Kasumi-1 (cell line): ENCODE measurements around the gene LAMP2.
"Not testable (repeated sequence)": the region's sequence is repeated elsewhere in the genome, so short reads cannot be mapped to it uniquely, and the experiment has no call there.

Source experiments
- DNase-seq, 2 experiments: peaks; one replicate each; lab custom pipeline; 2025; lab: John Stamatoyannopoulos, UW

LAMP2 gene

DNA sequence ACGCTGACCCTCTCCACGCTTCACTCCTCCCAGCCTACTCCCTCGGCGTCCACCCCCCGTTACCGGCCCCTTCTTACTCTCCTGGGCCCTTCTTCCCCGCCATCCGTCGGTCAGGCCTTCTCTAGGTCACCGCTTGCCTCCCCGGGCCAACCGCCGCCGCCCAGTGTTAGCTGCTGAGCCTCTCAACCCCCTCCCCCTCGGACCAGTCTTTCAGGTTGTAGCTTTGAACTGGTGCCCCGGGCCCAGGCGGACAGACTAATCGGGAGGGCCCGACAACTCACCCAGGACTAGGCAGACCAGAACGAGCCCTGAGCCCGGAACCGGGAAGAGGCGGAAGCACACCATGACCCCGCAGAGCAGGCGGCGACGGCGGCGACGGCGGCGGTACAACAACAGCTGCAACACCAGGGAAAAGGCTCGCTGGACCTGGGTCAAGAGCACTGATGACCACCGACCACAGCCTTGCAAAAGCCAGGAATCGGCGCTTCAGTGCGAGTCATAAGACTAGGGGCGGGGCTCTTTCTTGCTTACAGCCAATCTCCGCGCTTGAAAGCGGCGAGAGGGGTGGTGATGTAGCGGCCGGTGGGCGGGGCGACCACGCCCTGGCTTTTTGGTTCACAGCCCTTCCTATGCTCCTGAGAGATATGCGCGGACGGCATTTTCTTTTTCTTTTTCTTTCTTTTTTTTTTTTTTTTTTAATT is at the start of gene LAMP2:
LAMP2 (minus strand) TSS at position 472 of the 701 bp plus-strand sequence; CDS start at position 345, 127 bp downstream.
- peak; percentile 74 to 75 for DNase-seq

DNA sequence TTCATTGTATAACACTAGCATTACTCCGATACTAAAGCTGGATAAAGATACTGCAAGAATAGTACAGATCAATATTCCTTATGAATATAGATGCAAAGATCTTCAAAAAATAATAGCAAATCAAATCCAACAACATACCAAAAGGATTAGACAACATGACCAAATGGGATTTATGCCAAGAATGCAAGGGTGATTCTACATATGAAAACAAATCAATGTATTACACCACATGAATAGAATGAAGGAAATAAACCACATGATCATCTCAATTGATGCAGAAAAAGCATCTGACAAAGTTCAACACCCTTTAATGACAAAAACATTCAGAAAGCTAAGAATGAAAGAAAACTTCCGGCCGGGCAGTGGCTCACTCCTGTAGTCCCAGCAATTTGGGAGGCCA is 48.8 kb upstream of the LAMP2 start:
- no peak for DNase-seq

DNA sequence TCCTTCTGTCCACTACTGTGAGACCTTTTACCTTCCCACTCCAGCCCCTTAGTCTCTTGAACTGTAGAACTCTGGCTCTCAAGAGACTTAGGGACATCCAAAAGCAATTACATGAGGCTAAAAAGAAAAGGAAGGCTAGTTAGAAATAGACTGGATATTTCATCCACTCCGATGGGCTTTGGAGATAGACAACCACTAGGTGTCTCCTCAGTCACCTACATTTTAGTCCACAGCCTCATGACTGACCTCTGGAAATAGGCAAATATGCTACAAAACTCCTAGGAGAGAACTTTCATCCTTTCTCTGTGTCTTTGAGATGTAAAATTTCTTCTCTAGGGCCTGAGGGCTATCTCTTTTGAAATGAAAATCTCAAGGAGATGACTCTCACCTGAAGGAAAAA is 45.1 kb upstream of the LAMP2 start:
- DNase-seq, result peak; percentile 29 to 31

DNA sequence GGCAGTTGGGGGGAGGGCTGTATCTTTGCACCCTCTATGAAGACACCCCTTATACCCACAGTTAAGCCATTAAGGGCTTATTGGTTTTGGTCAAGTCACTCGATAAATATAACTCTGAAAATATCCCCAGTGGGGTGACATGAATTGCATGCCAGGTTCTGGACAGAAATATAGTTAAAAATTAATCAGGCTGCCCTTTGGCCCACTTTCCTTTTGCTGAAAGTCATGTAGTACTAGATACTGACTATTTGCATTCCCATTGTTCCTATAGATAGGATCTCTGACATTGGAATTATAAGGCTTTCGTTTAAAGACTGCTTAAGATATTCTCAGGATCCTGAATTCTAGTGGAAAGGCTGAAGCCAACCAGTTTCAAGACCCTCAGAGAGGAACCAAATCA is 43.5 kb upstream of the LAMP2 start:
- DNase-seq, result no peak

DNA sequence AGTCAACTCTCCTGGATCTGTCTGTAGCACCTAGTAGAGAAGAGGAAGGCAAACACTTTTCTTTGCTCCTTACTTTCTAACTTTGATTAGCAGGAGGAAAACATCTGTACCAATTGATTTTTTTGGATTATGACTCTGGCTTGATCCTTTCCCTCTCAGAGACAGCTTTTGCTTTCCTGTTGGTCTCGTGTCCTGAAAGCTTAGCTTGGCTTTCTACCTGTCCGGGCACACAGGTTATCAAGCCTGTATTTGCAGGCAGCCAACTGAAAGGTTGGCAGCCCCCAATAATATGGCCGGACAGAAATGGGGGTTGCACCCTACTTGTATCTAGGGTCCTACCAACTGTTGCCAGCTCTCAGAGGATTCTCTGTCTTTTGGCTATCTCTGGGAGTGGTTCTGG is 43.1 kb upstream of the LAMP2 start:
- DNase-seq, result no peak

DNA sequence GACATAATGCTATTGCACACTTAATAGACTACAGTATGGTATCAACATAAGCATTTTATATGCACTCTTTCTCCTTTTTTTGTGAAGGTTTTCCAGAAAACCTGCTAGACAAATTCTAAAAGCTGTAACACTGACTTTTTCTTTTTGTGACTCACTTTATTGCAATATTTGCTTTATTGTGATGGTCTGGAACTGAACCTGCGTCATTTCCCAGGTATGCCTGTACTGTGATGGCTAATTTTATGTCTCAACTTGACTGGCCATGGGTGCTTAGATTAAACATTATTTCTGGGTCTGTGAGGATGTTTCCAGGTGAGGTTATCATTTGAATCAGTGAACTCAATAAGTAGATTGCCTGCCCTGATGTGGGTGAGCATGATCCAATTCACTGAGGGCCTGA is 35.5 kb upstream of the LAMP2 start:
- no peak for DNase-seq

DNA sequence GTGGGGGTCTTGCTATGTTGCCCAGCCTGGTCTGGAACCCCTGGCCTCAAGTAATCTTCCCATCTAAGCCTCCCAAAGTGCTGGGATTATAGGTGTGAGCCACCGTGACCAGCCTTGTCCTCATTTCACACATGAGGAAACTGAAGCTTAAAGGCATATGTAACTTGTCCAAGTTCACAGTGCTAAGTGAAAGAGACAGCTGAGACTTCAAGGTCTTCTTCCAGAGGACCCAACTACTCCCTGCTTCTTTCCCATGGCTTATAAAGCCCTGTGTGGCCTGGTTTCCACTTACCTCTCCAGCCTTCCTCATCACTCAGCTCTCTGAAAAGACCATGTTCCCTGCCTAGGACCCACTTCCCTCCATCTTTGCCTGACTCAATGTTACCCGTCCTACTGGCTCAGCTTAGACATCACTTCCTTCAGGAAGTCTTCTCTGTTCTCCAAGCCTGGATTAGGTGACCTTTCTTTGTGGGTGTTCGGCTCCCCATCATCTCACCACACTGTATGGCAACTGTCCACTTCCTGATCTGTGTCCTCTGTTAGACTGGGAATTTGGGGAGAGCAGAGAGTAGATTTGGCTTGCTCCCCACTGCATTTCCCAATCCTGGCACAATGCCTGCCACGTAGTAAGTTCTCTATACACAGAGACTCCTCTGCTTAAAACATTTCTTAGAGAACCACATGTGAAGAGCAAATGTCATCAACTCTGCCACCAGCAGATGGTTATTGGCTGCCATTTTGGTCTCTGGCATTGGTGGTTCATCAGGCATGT is 30.4 kb upstream of the LAMP2 start:
- DNase-seq, result no peak

DNA sequence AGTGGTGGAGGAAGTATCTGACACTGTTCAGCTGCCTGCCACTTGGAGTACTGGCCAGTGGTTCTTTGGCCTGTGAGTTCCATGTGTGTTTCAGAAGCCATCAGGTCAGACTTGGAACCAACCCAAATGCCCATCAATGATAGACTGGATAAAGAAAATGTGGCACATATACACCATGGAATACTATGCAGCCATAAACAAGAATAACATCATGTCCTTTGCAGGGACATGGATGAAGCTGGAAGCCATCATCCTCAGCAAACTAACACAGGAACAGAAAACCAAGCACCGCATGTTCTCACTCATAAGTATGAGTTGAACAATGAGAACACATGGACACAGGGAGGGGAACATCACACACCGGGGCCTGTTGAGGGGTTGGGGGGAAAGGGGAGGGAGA is 21.0 kb upstream of the LAMP2 start:
- DNase-seq, result not testable (repeated sequence)

DNA sequence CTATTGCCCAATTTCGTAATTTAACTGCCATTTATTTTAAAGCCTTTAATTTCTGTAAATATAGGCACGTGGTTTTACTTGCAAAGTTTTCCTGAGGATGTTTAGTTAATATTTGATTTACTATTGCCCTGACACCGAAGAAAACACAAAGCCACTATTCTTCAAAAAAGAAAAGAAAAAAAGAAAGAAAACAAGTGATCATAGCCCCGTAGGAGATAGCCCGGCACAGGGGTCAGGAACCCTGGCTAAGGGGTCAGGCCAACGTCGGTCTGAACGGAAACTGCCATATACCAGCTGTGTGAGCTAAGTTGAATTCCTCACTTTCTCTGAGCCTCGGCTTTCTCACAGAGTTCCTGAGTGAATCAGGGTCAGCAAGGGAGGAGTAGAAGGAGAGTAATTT is 17.7 kb upstream of the LAMP2 start:
- DNase-seq, result no peak

DNA sequence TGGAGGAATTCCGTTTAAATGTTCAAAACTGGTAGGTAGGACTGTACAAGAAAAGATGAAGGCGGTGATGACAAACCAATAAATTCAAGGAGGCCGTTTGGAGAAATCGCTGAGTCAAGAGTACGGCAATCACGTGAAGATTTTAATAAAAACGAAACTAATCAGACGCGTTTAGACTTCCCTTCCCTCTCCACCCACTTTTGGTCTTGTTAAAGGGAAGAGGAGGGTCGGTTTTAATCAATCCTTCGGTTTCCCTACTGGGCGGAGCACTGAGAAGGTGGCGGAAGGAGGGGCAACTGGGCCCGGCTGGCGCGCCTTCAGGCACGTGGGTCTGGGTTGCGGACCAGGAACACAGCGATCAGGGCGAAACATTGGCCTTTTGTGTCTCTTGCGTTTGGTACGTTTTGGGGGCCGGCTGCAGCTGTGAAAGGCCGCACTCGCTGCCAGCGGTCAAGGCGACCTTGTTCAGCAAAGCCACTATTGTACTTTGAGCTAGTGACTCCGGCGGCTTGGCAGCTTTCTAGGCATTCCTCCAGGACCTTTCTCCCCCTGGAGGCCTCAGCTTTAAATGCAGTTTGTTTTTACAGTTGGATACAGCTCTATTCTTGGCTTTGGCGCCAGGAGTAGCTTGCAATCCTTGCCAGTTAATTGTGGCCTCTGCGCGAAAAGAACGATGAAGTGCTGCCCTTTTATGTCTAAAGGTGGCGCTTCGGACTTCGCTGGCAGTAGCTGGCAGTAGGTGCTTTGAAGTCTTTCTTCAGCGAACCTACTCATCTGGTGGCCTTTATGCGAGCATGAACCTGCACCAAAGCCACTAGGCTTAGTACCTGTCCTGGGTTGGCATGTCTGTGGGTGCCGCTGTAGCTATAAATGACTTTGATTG is 16.8 kb upstream of the LAMP2 start:
- DNase-seq, result peak; percentile 83 to 88

DNA sequence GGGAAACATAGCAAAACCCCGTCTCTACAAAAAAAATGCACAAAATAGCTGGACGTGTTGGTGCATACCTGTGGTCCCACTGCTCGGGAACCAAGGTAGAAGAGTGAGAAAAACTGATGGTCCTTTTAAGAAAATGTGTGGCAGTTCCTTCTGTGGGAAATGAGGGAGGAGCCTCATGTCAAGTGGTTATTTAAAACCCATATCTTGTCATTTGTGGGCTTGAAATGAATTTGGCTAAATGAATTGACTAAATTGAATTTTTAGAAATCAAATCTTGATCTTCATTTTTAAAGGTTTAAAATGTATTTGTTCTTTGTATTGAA is 16.2 kb upstream of the LAMP2 start:
- peak in 1 of 2 experiments; percentile 38 for DNase-seq

DNA sequence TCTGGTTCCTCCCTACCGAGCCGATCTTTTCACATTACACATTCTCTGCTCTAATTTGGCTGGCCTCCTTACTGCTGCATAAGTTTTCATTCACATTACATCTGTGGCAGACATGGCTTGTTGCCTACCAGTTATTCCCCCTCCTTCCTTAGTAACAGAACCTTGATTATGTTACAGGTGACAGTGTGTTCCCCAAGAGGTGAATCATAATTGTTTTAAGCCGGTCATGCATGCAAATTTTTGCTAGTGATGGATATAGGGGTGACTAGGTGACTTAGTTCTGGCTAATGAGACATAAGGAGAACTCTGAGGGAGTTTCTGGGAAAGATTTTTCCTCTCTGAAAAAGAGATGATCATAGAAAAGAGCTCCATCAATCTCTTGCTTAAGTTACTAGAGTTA is 8.4 kb upstream of the LAMP2 start:
- DNase-seq, result no peak

DNA sequence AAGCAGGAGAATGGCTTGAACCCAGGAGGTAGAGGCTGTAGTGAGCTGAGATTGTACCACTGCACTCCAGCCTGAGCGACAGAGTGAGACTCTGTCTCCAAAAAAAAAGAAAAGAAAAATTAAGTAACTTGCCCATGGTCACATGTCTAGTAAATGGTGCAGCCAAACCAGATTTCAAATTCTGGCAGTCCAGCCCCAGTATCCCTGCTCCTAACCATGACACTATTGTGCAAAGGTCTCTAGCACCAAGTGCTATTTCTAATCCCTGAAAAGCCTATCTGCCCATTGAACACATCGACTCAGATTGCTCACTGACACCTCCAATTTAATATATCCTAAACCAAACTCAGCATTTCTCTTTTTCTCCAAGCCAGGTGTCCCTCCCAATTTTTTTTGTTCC is 7.6 kb upstream of the LAMP2 start:
- DNase-seq, result no peak

DNA sequence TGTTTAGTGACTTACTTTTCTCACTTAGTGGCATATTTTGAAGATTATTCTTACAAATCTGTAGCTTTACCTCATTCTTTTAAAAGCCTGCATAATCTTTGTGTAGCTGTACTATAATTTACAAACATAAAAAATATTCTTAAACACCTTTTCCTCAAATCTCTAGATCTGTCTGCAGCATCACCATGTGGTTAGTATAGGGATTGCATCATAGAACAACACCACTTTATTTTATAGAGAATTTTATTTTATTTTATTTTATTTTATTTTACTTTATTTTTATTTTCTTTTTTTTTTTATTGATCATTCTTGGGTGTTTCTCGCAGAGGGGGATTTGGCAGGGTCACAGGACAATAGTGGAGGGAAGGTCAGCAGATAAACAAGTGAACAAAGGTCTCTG is 6.4 kb upstream of the LAMP2 start:
- DNase-seq, result peak in 1 of 2 experiments; percentile 28

DNA sequence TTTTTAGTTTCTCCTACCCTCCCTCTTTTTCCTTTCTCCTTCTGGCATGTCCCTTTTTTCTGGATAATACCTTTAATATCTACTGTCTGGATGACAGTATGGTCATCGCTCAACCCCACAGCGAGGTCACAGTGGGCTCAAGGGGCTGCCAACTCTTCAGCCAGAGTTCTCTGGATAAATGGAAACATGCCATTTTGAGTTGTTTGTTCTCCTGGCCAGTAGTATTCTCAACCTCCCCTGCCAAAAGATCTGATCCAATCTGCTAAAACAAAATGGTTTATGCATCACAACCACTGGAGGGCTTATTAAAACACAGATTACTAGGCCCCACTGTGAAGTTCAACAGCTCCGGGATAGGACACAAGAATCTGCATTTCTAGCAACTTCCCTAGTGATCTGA is 5.0 kb upstream of the LAMP2 start:
- no peak for DNase-seq

DNA sequence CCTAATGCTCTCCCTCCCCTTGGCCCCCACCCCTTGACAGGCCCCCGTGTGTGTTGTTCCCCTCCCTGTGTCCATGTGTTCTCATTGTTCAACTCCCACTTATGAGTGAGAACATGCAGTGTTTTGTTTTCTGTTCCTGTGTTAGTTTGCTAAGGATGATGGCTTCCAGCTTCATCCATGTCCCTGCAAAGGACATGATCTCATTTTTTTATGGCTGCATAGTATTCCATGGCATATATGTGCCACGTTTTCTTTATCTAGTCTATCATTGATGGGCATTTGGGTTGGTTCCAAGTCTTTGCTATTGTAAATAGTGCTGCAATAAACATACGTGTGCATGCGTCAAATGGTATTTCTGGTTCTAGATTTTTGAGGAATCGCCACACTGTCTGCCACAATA is 561 bp upstream of the LAMP2 start:
- DNase-seq, result not testable (repeated sequence)

DNA sequence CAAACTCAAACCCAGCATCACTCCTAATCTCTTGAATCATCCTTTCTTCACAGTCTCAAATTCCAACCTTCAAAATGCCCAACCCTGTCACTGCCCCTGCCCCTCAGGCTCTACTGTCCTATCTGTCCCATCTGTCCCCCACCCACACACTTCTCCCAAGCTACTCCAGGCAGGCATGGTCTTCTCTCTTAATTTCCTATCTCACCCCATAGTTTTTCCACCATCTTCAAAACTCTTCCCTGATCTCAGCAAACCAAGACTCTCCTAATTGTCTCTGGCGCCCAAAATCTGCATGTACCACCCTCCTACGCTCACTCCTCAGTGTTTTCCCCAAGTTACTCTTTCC is 644 bp downstream of the LAMP2 start:
- DNase-seq, result no peak

DNA sequence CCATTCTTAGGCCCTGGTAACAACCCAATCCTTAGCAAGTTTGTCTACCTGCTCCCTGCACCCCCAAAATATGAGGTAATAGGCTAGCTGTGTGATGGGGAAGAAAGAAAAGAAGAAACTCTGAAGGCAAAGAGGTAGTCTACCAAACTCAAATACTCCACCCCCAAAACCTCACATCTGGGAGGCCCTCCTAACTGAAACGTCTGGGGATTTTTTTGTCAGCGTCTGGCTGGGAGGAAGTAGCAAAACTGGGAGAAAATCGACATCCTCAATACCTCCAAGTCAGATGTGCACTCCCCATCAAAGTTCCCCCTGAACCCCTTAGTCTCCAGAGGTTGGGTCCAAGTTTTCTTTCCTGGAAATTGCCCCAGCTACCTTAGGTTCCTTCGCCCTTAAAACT is 1.0 kb downstream of the LAMP2 start:
- peak in 1 of 2 experiments; percentile 21 for DNase-seq

DNA sequence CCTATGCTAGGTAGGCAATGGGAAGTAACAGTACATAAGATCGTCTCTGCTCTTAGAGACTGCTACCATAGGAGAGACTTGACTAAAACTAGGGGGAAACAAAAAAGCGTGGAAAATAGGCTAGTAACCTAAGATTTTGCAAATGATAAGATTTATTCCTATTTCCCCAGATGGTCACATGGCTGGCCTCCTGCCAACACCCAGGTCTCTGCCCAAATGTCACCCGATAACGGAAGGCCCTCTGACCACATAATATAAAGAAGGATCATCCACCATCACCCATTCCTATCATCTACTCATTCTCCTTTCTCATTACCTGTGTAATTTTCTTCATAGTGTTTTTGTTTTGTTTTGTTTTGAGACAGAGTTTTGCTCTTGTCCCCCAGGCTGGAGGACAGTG is 4.7 kb downstream of the LAMP2 start:
- no peak for DNase-seq

DNA sequence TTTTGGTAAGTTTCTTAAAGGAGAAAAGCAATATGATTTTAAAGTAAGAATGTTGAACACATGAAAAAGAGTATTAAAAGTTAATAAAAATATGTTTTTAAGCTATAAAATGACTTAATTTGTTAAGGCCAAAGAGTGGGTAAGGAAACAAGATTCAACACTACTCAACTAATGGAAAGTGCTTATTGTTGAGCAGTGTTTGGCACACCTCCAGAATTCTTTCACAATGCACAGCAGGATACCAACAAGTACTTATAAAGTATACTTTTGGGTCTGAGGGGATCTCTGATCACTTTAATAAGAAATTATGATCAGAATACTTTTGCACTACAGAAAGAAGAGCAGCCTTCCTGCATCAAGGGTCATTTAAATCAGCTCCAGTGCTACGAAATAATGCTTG is 5.9 kb downstream of the LAMP2 start:
- DNase-seq, result peak in 1 of 2 experiments; percentile 7

DNA sequence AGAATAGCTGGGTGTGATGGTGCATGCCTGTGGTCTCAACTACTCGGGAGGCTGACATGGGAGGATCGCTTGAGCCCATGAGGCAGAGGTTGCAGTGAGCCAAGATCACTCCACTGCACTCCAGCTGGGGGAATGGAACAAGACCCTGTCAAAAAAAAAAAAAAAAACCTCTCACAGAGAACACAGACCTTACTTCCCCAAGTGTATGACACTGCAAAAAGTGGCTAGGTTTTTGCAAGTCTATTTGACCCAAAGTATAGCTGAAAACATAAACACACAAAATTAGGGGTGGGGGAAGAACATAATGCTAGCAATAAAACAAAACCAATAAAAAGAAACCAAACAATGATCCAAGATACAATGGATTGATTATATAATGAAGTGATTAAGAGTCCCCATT is 6.7 kb downstream of the LAMP2 start:
- DNase-seq, result no peak

DNA sequence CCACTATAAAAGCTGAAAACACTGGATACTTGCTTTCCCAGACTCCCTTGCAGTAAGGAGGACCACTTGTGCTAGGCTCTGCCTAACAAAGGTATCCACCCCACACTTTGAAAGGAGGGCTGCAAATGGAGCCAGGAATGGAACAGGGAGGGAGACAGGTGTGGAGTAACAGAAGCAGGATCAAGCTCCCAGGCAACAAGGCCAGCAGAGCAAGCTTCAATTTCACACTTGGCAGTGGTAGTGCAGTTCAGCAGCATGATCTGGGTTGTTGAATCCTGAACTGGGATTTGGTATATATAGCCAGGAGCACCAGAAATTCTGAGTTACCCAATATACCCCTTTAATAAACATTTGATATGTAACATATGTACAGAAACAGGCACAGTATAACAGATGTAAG is 9.8 kb downstream of the LAMP2 start:
- no peak for DNase-seq

DNA sequence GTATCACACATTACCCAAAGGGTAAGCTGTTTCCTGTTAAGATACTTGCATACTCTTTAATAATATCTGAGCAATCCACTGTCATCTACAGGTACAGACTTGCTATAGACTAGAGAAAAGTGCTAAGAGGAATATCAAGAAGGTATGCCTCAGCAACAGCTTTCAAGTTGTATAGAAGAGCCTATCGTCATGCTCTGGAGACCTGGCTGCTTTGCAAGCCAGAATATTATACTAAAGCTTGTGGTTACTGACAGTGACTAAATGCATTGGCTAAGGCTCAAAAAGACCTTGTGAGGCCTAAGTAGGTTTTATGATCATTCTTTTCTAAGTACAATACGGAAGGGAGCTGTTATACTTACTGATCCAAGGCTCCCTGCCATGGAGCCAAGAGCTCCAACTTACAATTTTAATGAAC is 11.3 kb downstream of the LAMP2 start:
- DNase-seq, result peak; percentile 49 to 51
